Myocyte (in vitro differentiated cells): Measurements from ENCODE around the gene ST8SIA2. TPM values are rescaled to one million over a fixed set of nuclear protein-coding genes. Genes with fewer than 3 reads are reported as not detected.

Experiments
- DNase-seq: peaks from one replicate; pipeline ENCODE4 v3.0.0-alpha.2; 2012; ENCODE audit warnings: low read depth
- total RNA-seq: library from RNA; depleted of rRNA; stranded (reverse); fragments of >200 nt; gene quantifications from 2 replicates; pipeline ENCODE4 v1.2.3, GENCODE V29; 2014

Gene ST8SIA2
- total RNA-seq, 1 donor from 2014 or later: 30.8 TPM

- no peak for DNase-seq
These were observed 1.5 kb downstream of the ST8SIA2 start for GRCh38 chr15:92395098-92395635.

GRCh38 chr15:92399271-92399950, 5.7 kb downstream of the ST8SIA2 start:
- DNase-seq: no peak

- no peak for DNase-seq
These were observed 6.9 kb downstream of the ST8SIA2 start for GRCh38 chr15:92400573-92400972.

GRCh38 chr15:92400980-92401787, 7.5 kb downstream of the ST8SIA2 start:
- DNase-seq: peak; percentile 82

GRCh38 chr15:92402751-92403150, 9.1 kb downstream of the ST8SIA2 start:
- DNase-seq: no peak

- peak; percentile 45 for DNase-seq
These were observed 12.3 kb downstream of the ST8SIA2 start for GRCh38 chr15:92405942-92406341.

GRCh38 chr15:92407321-92407720, 13.6 kb downstream of the ST8SIA2 start:
- DNase-seq: no peak

GRCh38 chr15:92407916-92408315, 14.2 kb downstream of the ST8SIA2 start:
- no peak for DNase-seq

- no peak for DNase-seq
These were observed 15.3 kb downstream of the ST8SIA2 start for GRCh38 chr15:92409006-92409405.

- DNase-seq: no peak
These were observed 15.8 kb downstream of the ST8SIA2 start for GRCh38 chr15:92409521-92409920.

GRCh38 chr15:92410537-92410936, 16.9 kb downstream of the ST8SIA2 start:
- DNase-seq: no peak

- peak; percentile 34 for DNase-seq
These were observed 17.6 kb downstream of the ST8SIA2 start for GRCh38 chr15:92411256-92411655.

- peak; percentile 33 for DNase-seq
These were observed 19.8 kb downstream of the ST8SIA2 start for GRCh38 chr15:92413510-92413909.

GRCh38 chr15:92415639-92416297, 22.1 kb downstream of the ST8SIA2 start:
- DNase-seq: peak; percentile 70

GRCh38 chr15:92416557-92416956, 22.9 kb downstream of the ST8SIA2 start:
- no peak for DNase-seq

- DNase-seq: no peak
These were observed 24.0 kb downstream of the ST8SIA2 start for GRCh38 chr15:92417716-92418115.

GRCh38 chr15:92418864-92419263, 25.2 kb downstream of the ST8SIA2 start:
- DNase-seq: no peak

- no peak for DNase-seq
These were observed 28.3 kb downstream of the ST8SIA2 start for GRCh38 chr15:92421976-92422375.

- no peak for DNase-seq
These were observed 32.0 kb downstream of the ST8SIA2 start for GRCh38 chr15:92425578-92426225.

- peak; percentile 77 for DNase-seq
These were observed 35.8 kb downstream of the ST8SIA2 start for GRCh38 chr15:92429378-92430068.

GRCh38 chr15:92430069-92430440, 36.4 kb downstream of the ST8SIA2 start:
- DNase-seq: no peak
